Non-pigmented ciliary epithelial cell (primary cell): ENCODE measurements around the gene MOCS1.

ENCODE experiments used
- DNase-seq: peaks from one replicate; pipeline ENCODE4 v3.0.0-alpha.2; 2010; ENCODE audit warnings: low read depth

Gene MOCS1

DNA sequence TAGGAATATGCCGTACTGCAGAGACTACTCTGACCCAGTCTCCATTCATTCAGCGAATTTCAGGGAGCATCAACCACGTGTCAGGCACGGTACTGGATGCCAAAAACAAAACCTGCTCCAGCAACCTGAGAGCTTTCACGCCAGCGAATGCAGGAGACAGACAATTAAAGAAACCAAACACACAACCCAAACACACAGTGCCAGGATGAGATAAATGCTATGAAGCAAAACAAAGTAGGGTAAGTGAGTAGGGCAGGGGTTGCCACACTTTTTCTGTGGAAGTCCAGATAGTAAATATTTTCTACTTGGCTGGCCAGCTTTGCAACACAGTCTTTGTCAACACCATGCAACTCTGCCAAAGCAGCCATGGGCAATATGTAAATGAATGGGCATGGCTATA, 10.0 kb downstream of the MOCS1 start:
- no peak for DNase-seq

DNA sequence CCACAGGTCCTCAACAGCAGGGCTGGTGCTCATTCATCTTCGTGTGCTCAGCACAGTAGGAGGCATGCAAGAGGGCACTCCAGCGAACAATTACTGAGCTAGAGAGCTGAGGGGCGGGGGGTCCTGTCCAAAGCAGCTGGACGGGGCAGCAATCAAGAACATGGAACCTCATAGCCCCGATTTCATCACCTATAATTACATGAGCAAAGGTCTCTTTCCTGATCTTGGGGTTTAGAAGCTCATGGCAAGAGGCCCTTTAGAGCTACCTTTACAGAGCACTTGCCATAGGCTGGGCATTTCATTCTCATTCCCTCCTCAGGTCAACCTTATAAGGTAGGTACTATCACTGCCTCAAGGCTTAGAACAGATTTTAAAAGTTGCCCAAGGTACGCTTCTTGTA, 10.4 kb downstream of the MOCS1 start:
- DNase-seq: no peak

- no peak for DNase-seq
Measured at GRCh38 chr6:39923394-39923793, 10.9 kb downstream of the MOCS1 start.

GRCh38 chr6:39922821-39923220, 11.4 kb downstream of the MOCS1 start:
- DNase-seq: no peak

- no peak for DNase-seq
Measured at GRCh38 chr6:39920157-39920556, 14.1 kb downstream of the MOCS1 start.

DNA sequence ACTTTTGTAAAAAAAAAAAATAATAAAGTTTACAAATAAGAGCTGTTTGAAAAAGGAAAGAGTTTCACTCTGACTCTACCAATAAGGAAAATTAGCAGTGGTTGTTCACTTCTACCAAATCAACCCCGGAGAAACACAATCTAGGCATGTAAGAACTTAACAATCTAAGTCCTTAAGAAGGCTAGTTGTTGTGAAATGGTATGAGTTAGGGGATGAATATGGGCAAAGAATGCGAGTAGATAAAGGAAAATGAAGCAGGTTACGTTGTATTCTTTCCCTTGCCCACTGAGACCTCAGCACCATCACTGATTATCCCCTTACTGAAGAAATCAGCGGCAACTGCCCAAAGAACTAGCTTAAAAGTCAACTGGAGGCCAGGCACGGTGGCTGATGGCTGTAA, 15.4 kb downstream of the MOCS1 start:
- DNase-seq: no peak

DNA sequence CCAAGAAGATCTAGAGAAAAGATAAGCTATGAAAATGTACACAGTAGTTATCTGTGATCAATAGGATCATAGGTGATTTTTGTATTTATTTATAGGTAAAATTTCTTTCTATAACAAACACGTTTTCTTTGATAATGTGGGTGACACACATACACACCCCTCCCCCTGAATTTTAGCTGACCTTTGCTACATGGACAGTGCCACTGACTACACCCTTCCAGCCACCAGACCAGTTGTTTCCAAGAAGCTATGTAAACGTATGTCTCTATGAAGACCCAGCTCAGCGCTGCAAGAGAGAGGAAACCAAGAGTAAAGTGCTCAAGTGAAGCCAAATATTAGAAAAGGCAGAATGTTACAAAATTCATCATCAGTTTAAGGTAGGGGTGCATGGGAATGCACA, 16.3 kb downstream of the MOCS1 start:
- no peak for DNase-seq

DNA sequence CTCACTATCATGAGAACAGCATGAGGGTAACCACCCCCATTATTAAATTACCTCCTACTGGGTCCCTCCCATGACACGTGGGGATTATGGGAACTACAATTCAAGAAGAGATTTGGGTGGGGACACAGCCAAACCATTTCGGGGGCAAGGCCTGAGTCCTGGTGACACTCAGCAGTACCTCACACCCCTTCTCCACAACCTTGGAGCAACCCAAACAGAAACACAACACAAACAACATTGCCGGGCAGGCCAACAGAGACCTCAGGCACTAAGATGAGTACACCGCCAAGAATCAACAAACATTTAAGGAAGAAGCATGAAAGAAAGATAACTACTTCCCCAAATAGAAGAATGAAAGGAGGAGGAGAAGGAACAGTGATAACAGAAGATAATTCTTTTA, 16.9 kb downstream of the MOCS1 start:
- no peak for DNase-seq

- no peak for DNase-seq
Measured at GRCh38 chr6:39915866-39916265, 18.4 kb downstream of the MOCS1 start.

GRCh38 chr6:39914239-39914638, 20.0 kb downstream of the MOCS1 start:
- no peak for DNase-seq

GRCh38 chr6:39913391-39913916, 20.8 kb downstream of the MOCS1 start:
- no peak for DNase-seq

DNA sequence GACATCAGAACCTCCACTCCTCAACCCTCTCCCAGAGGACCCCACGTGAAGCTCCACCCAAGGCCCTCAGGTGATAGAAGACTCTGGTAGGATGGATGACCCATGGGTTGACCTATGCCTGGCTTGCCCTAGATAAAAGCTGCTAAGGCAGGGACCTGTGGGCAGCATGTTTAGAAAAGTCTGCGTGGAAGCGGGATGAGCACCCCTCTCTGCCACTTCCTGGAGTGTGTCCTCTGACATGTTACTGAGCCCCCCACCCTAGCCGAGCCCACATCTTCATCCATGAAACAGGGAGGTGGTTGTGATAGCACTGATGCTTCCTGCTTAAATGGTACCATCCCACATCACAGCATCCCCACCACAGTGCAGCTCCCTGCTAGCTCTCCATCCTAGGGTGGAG, 21.8 kb downstream of the MOCS1 start:
- no peak for DNase-seq

DNA sequence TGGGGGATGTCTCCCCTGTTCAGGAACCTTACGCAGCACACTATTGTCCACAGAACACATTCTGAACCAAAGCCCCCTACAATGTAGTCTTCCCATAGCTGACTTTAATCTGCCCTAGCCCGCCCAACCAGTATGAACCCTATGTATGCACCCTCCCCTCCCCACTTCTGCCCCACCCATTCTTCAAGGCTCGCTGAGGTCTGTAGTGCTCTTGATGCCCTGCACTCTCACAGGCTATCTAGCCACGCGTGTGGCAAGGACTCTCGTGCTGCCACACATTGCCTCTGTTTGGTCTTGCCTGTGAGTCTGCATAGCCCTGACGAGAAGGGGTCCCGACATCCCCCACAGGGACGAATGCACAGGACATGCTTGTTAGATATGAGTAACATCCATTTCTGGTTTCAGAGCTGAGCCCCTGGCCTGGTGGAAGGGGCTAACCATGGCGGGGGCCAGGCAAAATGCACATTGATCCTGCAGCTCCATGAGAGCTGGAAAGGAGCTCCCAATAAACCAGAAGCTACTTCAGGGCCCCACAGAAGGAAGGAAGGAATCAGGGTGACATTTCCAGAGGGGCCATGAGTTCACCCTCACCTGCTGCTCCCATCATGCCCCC, 22.6 kb downstream of the MOCS1 start:
- DNase-seq: no peak

GRCh38 chr6:39910744-39911143, 23.5 kb downstream of the MOCS1 start:
- no peak for DNase-seq

- no peak for DNase-seq
Measured at GRCh38 chr6:39910164-39910563, 24.1 kb downstream of the MOCS1 start.

GRCh38 chr6:39909701-39910100, 24.6 kb downstream of the MOCS1 start:
- DNase-seq: no peak

- no peak for DNase-seq
Measured at GRCh38 chr6:39908838-39909583, 25.3 kb downstream of the MOCS1 start.

DNA sequence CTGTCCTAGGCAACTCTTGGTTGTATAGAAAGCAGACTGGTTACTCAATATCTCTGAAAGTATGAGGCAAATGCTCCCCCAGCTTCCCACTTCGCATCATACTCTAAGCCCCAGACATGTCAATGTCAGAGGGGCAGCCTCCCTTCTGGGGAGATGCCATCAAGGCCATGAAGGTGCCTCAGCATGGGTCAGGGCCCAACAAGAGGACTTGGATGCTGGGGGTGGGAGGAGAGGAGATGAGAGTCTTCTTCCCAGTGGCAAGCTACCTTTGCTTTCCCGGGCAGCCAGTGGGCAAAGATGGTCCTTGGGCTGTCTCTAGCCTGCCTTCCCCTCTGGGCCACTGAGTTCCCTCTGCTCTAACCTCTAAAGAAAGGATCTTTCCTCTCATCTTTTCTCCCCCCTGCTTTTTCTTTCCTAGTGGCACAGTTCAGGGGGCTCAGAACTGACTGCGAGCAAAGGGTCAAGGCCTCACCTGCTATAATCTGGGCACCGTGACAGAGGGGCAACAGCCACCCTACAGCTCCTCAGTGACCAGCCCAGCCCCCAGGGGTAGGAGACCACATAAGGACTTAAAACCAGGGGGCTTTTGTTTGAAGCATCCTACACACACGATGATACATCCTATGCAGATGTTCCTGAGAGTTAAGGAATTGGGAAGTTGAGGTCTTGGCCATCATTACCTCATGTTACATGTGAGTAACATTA, 26.2 kb downstream of the MOCS1 start:
- no peak for DNase-seq

GRCh38 chr6:39906318-39906761, 27.9 kb downstream of the MOCS1 start:
- no peak for DNase-seq

DNA sequence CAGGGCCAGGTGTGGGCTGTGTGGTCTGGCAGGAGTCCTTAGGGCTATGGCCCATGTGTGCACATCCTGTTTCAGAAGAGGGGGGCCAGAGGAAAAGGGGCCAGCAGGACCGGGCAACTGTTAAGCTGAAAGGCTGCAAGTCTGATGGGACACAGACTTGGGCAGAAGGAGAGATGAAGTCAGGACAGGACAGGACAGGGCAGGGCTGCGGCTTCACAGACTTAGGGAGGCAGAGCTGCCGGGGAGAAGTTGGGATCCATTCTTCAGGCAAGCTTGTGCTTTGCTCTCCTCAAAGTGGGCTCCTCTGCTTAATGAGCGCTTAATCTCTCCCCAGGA, 28.7 kb downstream of the MOCS1 start:
- no peak for DNase-seq

GRCh38 chr6:39904946-39905639, 29.2 kb downstream of the MOCS1 start:
- no peak for DNase-seq

- DNase-seq: no peak
Measured at GRCh38 chr6:39903656-39904055, 30.6 kb downstream of the MOCS1 start.
